ENCODE measurements around the gene GUF1. TPM values are rescaled to one million over a fixed set of nuclear protein-coding genes. Genes with fewer than 3 reads are reported as not detected.

GUF1 gene
- total RNA-seq, 1 experiment from 2014 or later, result 50.2 TPM

- POLR2A ChIA-PET, result interaction anchor here (1.3 kb wide), 1 partner anchor 17 kb away, joined by 3 read pairs; no protein-coding TSS in a partner anchor
- peaks cover 67% of the 10 kb centered on the region for H3K36me3 Mint-ChIP-seq (ENCODE audit: insufficient read depth, unreplicated experiment)
These were observed 22.2 kb downstream of the GUF1 start for GRCh38 chr4:44700427-44700826.

GRCh38 chr4:44701037-44701436 lies 22.8 kb downstream of the GUF1 start:
- Mint-ChIP-seq H3K36me3 (ENCODE audit: insufficient read depth, unreplicated experiment) (peaks cover 62% of the 10 kb centered on the region), H3K4me1 (ENCODE audit: insufficient read depth, unreplicated experiment) (no peaks in the 10 kb centered on the region), H3K27ac (ENCODE audit: low read depth, unreplicated experiment) (no peak overlapping the region), H3K4me3 (ENCODE audit: unreplicated experiment) (no peak overlapping the region), H3K9me3 (ENCODE audit: unreplicated experiment) (no peaks in the 10 kb centered on the region), H3K27me3 (ENCODE audit: insufficient read depth, unreplicated experiment) (no peaks in the 10 kb centered on the region)
- CTCF ChIA-PET, result interaction anchor here (0.7 to 1.0 kb wide), 2 partner anchors 23 to 47 kb away, joined by 3 read pairs; partner anchors contain the start of gene GUF1
- intact Hi-C loops (cut with micrococcal nuclease), result no loop called here
- POLR2A ChIA-PET, result interaction anchor here (1.2 to 1.3 kb wide), 2 partner anchors 16 to 17 kb away, joined by 3 read pairs; no protein-coding TSS in a partner anchor
- TF ChIP-seq CTCF (IDR thresholded peaks at IDR 0.05; ENCODE audit: unreplicated experiment), result no peak
- BruUV-seq (replicated peaks), result no TSS peak
- DNase-seq (ENCODE audit: unreplicated experiment), result no peak

More at GRCh38 chr4:44700427-44700826, 22.2 kb downstream of the GUF1 start:
- DNase-seq (ENCODE audit: unreplicated experiment), result no peak
- H3K9me3 Mint-ChIP-seq (ENCODE audit: unreplicated experiment), result no peaks in the 10 kb centered on the region
- H3K4me3 Mint-ChIP-seq (ENCODE audit: unreplicated experiment), result no peak overlapping the region
- H3K27ac Mint-ChIP-seq (ENCODE audit: low read depth, unreplicated experiment), result no peak overlapping the region
- TF ChIP-seq CTCF (IDR thresholded peaks at IDR 0.05; ENCODE audit: unreplicated experiment), result no peak
- CTCF ChIA-PET, result interaction anchor here (0.6 to 1.0 kb wide), 2 partner anchors 22 to 25 kb away, joined by 3 read pairs; partner anchors contain the start of gene GUF1
- intact Hi-C loops (cut with micrococcal nuclease), result no loop called here
- no peaks in the 10 kb centered on the region for H3K4me1 Mint-ChIP-seq (ENCODE audit: insufficient read depth, unreplicated experiment)
- no TSS peak for BruUV-seq (replicated peaks)
- H3K27me3 Mint-ChIP-seq (ENCODE audit: insufficient read depth, unreplicated experiment), result no peaks in the 10 kb centered on the region

DNA sequence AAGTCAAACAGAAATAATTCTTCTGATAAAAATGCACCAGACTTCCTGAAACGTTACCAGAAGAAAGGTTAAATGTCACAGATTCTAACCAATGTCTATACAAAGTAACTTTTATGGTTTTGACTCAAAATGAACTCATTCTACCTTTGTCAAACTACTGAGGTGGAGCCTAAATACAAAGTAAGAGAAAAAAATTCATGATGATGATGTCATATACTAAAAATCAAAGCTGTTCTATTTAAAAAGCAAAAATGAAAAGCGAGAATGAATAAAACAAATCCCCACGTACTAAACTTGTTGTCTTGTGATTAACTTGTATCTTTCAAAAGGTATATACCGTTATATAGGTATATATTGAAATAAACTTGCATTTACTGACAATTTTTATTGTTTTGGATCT lies 26.5 kb downstream of the GUF1 start:
- no peak for DNase-seq (ENCODE audit: unreplicated experiment)
- H3K27ac Mint-ChIP-seq (ENCODE audit: low read depth, unreplicated experiment), result no peak overlapping the region
- BruUV-seq (replicated peaks), result no TSS peak
- intact Hi-C loops (cut with micrococcal nuclease), result no loop called here
- no peak for TF ChIP-seq CTCF (IDR thresholded peaks at IDR 0.05; ENCODE audit: unreplicated experiment)
- no peaks in the 10 kb centered on the region for H3K27me3 Mint-ChIP-seq (ENCODE audit: insufficient read depth, unreplicated experiment)
- POLR2A ChIA-PET, result interaction anchor here (1.2 kb wide), 1 partner anchor 14 kb away, joined by 3 read pairs; no protein-coding TSS in a partner anchor
- H3K9me3 Mint-ChIP-seq (ENCODE audit: unreplicated experiment), result no peaks in the 10 kb centered on the region
- H3K4me1 Mint-ChIP-seq (ENCODE audit: insufficient read depth, unreplicated experiment), result no peaks in the 10 kb centered on the region
- CTCF ChIA-PET, result no interaction called here
- H3K36me3 Mint-ChIP-seq (ENCODE audit: insufficient read depth, unreplicated experiment), result peaks cover 34% of the 10 kb centered on the region
- no peak overlapping the region for H3K4me3 Mint-ChIP-seq (ENCODE audit: unreplicated experiment)

DNA sequence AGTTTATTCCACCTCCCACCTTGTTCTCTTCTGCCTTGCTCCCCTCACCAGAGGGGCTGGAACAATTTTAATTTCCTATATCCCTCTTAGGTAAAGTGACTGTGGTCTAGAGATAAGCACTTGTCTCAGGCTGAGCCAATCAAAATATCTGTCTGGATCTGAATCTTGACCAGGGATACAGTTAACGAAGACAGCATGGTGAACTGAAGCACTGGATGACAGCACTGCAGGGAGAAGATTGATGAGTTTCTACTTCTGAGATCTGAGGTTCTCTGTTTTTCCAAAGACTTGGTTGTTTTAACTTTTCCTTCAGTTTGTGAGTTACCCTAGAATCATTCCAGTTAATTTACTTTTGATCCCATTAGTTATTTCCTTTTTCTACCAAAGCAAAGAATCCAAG lies 34.9 kb downstream of the GUF1 start:
- CTCF ChIA-PET, result no interaction called here
- POLR2A ChIA-PET, result interaction anchor here (1.2 to 1.7 kb wide), 2 partner anchors 9 to 35 kb away, joined by 3 to 6 read pairs; partner anchors contain the start of gene GUF1

More for the DNA sequence above, 34.9 kb downstream of the GUF1 start:
- intact Hi-C loops (cut with micrococcal nuclease), result no loop called here
- Mint-ChIP-seq H3K9me3 (ENCODE audit: unreplicated experiment) (no peaks in the 10 kb centered on the region), H3K27ac (ENCODE audit: low read depth, unreplicated experiment) (no peak overlapping the region), H3K36me3 (ENCODE audit: insufficient read depth, unreplicated experiment) (peaks cover 16% of the 10 kb centered on the region), H3K27me3 (ENCODE audit: insufficient read depth, unreplicated experiment) (no peaks in the 10 kb centered on the region), H3K4me1 (ENCODE audit: insufficient read depth, unreplicated experiment) (no peaks in the 10 kb centered on the region), H3K4me3 (ENCODE audit: unreplicated experiment) (no peak overlapping the region)
- no TSS peak for BruUV-seq (replicated peaks)
- DNase-seq (ENCODE audit: unreplicated experiment), result no peak
- no peak for TF ChIP-seq CTCF (IDR thresholded peaks at IDR 0.05; ENCODE audit: unreplicated experiment)
